HG02970 (cell line): ENCODE results near the gene TENT4A.

ENCODE experiments used
- ATAC-seq: cut with Tn5 transposase; IDR thresholded peaks from one replicate; pipeline ENCODE4 v1.9.1; 2021; ENCODE audit warnings: mild to moderate bottlenecking, moderate library complexity, moderate number of reproducible peaks; ENCODE audit not compliant: unreplicated experiment, low FRiP score

Gene TENT4A

GRCh38 chr5:6716629-6717149 is 3.5 kb downstream of the TENT4A start:
- no peak for ATAC-seq

GRCh38 chr5:6717247-6717646 is 4.0 kb downstream of the TENT4A start:
- no peak for ATAC-seq

GRCh38 chr5:6717687-6718086 is 4.5 kb downstream of the TENT4A start:
- ATAC-seq = no peak

GRCh38 chr5:6718161-6718681 is 5.0 kb downstream of the TENT4A start:
- ATAC-seq = no peak

GRCh38 chr5:6718718-6719117 is 5.5 kb downstream of the TENT4A start:
- ATAC-seq = no peak

DNA sequence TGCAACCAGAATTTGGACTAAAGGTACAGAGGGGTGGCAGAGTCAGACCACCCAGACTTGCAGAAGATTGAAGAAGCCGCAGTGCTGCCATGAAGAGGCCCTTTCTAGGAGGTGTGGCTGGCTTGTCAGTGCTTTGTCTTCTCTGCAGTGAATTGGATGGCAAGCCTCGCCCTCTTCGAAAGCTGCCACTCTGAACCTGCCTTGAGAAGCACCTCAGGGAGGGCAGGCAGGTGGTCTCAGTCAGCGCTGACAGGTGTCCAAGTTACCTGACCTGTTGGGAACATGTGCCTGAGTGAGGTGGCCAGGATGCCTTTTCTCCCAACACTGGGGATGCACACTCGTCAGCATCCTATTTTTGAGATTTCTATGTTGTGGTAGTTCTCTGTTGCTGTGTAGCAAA is 6.2 kb downstream of the TENT4A start:
- no peak for ATAC-seq

- ATAC-seq = no peak
Measured at GRCh38 chr5:6719896-6720560, 6.8 kb downstream of the TENT4A start.

DNA sequence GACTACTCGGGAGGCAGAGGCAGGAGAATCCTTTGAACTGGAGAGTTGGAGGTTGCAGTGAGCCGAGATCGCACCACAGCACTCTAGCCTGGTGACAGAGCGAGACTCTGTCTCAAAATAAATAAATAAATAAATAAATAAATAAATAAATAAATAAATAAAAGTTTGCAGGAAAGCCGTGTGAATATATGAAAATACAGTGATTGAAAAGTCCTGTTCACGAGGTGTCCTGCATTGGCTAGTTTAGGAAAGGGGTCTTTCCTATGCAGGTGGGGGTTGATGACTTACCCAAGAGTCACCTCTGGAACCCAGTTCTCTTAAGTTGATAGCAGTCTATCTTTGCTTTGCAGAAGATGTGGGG is 7.3 kb downstream of the TENT4A start:
- no peak for ATAC-seq

- ATAC-seq = no peak
Measured at GRCh38 chr5:6721442-6721841, 8.2 kb downstream of the TENT4A start.

DNA sequence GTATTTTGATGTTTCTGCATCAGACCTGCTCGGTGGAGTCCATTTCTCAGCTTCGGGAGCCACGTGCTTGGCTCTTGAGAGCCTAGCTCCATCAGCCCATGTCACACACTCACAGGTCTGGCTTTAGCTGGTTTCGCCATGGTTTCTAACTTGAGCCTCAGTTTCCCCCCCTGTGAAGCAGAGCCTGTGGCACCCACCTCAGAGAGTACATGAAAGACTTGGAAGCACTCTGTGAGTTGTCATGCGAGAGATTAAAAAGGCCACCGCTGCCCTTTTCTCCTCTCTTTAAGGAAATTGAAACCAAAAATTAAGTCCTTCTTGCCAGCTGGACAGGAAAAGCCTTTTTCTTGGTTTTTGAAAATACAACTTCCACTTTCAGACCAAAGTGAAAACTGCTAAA is 8.8 kb downstream of the TENT4A start:
- no peak for ATAC-seq

DNA sequence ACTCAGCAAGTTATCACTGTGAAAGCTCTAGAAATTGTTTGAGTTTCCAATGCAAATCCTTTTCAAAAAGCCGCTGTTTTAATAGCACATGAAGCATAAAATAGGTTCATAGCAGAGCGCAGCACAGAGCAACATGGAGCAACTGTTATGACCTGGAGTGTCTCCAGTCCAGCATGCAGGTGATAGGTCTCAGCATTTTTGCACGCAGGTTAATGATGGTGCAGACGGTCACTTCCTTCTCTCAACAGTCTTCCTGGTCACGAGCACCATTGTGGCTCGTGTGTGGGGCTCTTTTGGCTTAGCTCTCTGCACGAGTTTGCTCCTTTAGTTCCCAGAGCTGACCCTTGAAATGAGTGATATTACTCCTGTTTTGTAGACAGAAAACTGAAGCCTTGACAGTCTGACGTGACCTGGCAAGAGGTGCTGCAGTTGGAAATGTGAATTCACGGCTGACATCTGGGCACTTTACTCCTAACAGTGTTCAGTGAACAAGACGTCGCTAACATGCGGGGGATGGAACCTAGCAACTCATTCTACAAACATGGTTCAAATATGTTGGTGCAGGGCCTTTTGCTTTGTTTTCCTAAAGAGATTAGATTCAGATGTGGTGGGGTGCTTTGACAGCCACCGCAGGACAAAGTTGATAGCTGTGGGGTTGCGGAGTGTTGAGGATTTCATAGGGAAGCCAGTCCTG is 10.0 kb downstream of the TENT4A start:
- no peak for ATAC-seq

DNA sequence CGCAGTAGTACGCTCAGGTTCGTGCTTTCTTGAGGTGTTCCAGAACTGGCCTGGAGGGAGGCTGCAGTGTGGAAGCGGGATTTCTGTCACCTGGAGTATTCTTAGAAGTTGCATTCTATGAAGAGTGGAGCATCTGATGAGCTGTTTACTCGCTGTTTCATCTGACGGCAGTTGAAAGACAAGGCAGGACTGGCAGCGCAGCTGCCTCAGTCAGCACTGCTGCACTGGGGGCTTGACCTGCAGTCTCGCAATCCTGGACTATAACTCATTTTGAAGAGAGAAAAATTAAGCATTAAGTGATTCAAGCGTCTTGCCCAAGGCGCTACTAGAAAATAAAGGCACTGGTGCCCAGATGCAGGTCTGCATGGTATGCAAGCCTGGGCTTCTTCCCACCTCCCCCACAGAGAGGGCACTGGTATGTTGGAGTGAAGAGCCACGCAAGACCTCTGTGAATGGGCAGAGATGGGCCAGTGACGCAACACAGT is 10.6 kb downstream of the TENT4A start:
- ATAC-seq = no peak

DNA sequence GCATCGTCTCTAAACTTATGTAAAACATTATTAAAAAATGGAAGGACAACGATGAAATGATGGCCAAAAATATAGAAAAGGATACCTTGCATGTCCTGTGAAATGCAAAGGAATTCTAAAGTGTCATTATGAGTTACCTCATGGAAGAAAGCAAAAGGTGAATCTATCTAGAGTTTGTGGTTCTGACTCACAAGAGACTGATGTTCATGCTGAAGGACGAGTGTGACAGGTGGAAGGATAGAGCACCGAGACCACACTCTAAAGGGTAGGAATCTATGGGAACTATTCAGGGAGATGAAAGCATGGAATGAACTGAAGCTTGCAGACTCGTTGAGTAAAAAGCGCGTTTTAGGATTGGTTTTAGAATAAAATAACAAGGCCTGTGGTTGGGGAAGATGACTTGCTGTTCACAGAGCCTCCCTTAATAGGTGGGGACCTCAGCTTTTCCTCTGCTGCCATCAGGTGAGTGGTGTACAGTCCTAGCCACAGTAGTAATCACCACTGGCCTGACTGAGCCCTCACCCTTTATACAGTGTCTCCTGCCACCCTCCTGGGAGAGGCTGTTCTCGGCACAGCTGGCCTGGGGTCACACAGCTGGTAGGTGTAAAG is 11.2 kb downstream of the TENT4A start:
- ATAC-seq = no peak

GRCh38 chr5:6725421-6725820 is 12.2 kb downstream of the TENT4A start:
- no peak for ATAC-seq

DNA sequence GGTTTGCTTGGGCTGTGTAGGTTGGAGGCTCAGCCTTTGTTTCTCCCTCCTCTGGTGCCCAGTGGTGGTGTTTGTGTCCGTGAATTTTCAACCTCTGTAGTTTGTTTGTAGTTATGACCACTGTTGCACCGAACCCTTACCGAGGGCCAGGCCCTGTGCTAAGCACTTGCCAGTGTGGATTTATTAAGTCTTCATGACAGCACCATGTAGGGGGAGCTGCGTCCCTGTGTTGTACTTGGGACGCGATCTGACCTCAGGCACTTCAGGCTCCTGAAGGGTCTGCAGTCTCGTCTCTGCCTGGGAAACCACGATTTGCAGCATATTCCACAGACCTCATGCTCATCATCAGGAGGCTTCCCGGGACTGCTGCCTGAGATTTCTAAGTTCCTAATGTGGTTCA is 12.8 kb downstream of the TENT4A start:
- ATAC-seq = no peak

GRCh38 chr5:6727231-6727630 is 14.0 kb downstream of the TENT4A start:
- no peak for ATAC-seq

- ATAC-seq = peak; percentile 60
Measured at GRCh38 chr5:6728011-6728794, 15.0 kb downstream of the TENT4A start.

DNA sequence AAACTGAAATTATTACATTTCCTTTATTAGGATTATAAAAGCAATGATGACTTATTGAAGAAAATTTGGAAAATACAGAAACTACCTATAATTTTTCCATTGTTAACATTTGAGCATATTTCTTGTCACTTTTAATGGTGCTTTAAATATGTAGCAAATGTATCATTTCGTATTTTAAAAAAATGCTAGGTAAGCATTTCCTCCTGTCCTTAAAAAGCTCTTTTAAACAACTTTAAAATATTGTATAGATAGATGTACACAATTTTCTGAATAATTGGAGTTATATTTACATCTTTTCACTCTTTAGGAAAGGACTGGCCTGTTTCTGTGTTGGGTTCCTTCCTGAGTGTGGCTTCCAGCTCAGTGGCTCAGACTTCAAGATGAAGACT is 15.6 kb downstream of the TENT4A start:
- ATAC-seq = no peak

DNA sequence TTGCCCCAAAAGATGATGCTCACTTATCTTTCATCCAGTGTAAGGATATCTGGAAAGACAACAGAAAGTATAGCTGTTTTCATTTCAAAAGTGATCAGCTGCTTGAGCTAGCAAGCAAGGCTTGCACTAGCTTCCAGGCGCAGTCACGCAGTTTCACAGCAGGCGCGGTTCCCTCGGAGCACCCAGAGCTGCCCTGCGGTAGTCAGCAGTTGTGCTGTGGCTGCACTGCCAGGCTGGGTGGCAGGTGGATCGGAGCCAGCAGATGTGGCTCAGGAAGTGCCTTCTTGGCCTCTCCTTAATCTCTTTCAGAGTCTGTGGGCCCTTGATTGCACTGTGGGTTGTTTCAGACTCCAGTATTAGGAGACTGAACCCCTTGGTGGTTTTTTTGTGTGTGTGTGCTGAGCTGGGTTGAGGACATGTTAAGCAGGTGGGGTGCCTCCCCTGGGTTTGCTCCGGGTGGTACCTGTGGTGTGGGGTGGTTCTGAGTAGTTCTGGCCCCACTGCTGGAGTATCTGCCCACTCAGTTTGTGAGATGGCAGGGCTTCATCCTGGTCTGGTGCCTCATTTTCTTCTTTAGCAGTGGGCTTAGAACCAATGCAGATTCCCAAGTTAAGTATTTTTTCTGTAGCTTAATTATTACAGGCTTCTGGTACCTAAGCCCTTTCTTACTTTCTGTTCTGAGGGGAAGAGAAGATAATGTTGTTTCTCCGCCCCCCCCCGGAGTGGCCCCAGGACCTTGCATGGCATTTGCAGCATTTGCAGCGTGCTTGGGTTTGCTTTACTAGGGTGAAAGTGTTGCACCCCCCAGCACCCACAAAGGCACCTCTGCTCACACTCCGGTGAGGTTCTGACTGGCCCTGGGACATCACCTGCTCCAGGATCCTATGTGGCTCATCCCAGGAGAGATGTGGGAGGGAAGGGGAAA is 16.4 kb downstream of the TENT4A start:
- ATAC-seq = no peak

DNA sequence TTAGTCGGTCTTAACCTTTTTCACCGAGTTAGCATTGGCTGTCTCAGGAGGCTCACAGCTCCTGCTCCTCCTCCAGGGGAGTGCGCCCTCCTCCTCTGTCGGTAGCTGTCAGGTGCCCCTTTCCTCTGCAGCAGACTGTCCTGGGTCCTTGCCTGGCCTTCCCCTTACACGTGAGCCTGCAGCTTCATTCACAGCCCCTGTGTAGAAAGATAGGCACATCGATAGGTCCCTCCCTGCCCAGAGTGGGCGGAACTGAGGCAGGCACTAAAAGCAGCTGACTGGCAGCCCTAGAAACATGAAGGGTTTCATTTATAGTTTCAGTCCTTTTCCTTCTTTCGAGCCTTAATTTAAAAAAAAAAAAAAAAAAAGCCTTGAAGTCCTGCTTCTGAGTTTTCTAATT is 17.2 kb downstream of the TENT4A start:
- ATAC-seq = peak; percentile 50
